ENCODE data around the gene TBL1X. TPM values are rescaled to one million over a fixed set of nuclear protein-coding genes. Genes with fewer than 3 reads are reported as not detected.

The TBL1X gene
- polyA plus RNA-seq, 3 donors: 23.0 to 26.1 (median 25.7) TPM

- DNase-seq (ENCODE audit: low read depth in 3 of 3, low spot score in 2 of 3): no peak
Measured at GRCh38 chrX:9493936-9494335, 29.1 kb downstream of the TBL1X start.

GRCh38 chrX:9494771-9495170, 29.9 kb downstream of the TBL1X start:
- DNase-seq (ENCODE audit: low read depth in 3 of 3, low spot score in 2 of 3): no peak

GRCh38 chrX:9495496-9495895, 30.6 kb downstream of the TBL1X start:
- DNase-seq (ENCODE audit: low read depth in 3 of 3, low spot score in 2 of 3): no peak

GRCh38 chrX:9498236-9498635, 33.4 kb downstream of the TBL1X start:
- DNase-seq (ENCODE audit: low read depth in 3 of 3, low spot score in 2 of 3): no peak

- no peak for DNase-seq (ENCODE audit: low read depth in 3 of 3, low spot score in 2 of 3)
Measured at GRCh38 chrX:9500584-9500983, 35.7 kb downstream of the TBL1X start.

DNA sequence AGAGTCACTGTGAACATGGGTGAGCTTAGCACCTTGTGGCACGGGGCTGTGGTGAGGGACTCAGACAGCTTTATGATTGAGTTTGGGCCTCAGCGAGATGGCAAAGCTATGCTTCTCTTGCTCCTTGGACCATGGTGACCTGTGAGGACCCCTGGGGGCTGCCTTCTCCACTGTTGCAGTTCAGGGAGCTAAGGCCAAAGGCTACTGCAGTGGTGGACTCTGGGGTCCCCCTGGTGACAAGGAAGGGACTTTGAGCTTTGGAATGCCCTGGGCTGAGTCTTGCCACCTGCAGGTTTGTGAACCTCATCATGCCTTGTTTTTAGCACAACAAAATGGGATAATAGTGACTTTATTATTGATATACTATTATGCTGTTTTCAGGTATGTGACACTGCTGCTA, 36.5 kb downstream of the TBL1X start:
- no peak for DNase-seq (ENCODE audit: low read depth in 3 of 3, low spot score in 2 of 3)

DNA sequence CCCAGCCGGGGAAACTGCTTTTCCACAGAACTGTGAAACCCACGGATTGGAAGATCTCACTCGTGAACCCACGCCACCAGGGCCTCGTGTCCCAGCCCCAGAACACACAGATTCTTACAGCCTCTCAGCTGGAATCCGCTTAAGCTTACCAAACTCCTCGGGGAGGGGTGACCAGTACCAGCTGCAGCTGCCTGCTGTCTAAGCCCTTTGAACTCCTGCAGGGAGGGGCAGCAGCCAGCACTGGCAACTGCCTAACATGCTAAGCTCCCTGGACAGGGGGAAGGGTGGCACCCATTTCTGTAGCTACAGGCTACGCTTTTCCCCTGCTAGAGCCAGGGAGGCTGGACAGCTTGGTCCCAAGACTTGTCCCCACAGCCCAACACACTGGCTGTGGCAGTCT, 38.4 kb downstream of the TBL1X start:
- no peak for DNase-seq (ENCODE audit: low read depth in 3 of 3, low spot score in 2 of 3)

GRCh38 chrX:9510366-9510765, 45.5 kb downstream of the TBL1X start:
- no peak for DNase-seq (ENCODE audit: low read depth in 3 of 3, low spot score in 2 of 3)

- no peak for DNase-seq (ENCODE audit: low read depth in 3 of 3, low spot score in 2 of 3)
Measured at GRCh38 chrX:9510980-9511379, 46.1 kb downstream of the TBL1X start.

DNA sequence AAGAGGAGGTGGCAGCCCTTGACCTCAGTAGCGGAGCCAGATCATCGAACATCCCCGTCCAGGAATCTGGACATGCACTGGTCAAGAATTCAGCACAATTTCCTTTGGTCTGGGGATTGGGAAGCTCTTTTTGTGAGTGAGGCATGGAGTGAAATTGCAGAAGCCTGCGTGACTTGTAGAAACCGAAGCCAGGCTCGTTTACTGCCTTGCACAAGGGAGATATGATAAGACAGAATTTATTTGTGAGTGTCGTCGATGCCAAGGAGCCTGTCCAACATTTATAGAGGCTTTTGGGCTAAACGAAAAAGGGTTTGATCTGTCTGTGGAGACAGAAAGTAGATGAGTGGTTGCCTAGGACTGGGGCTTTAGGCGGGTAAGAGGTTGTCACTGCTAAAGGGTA, 50.6 kb downstream of the TBL1X start:
- DNase-seq (ENCODE audit: low read depth in 3 of 3, low spot score in 2 of 3): no peak

DNA sequence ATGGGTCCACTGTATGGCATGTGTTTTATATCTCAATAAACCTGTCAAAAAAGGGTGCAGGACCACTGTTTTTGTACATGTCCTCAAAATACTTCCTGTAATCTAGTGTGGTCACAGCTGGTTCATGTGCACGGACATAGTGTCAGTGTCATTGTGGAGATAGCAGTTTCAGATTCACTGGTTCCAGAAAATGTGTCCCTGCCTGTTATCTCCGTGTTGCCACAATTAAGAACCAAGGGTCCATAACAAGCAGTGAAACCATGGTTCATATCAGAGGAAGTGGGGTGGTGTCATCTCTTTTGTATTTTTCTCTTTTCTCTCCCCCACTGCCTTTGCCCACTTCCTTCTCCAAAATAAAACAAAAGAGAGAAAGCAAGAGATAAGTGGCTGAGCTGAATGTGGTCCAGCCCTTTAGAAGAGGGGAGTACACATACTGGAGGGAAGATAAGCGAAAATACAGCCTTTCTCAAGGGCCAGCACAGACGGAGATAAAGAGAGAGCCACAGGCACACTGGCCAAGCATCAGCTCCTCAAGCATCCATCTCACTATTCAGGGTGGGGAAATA, 51.2 kb downstream of the TBL1X start:
- DNase-seq (ENCODE audit: low read depth in 3 of 3, low spot score in 2 of 3): no peak

GRCh38 chrX:9516635-9517034, 51.8 kb downstream of the TBL1X start:
- no peak for DNase-seq (ENCODE audit: low read depth in 3 of 3, low spot score in 2 of 3)

DNA sequence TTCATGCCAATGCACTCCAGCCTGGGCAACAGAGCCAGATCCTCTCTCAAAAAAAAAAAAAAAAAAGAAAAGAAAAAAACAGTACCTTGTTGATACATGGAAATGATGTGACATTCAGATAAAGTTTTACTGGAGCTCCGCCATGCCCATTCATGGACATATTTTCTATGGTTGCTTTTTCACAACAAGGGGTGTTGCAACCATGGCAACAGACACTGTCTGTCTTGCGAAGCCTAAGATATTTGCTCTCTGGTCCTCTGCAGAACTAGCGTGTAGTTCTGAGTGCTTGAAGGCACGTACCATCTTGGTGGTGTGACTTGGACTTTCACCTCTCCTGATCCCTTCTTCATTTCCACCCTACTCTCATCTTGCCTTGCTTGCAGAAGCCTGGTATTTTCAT, 53.2 kb downstream of the TBL1X start:
- no peak for DNase-seq (ENCODE audit: low read depth in 3 of 3, low spot score in 2 of 3)

- DNase-seq (ENCODE audit: low read depth in 3 of 3, low spot score in 2 of 3): no peak
Measured at GRCh38 chrX:9518889-9519288, 54.0 kb downstream of the TBL1X start.

DNA sequence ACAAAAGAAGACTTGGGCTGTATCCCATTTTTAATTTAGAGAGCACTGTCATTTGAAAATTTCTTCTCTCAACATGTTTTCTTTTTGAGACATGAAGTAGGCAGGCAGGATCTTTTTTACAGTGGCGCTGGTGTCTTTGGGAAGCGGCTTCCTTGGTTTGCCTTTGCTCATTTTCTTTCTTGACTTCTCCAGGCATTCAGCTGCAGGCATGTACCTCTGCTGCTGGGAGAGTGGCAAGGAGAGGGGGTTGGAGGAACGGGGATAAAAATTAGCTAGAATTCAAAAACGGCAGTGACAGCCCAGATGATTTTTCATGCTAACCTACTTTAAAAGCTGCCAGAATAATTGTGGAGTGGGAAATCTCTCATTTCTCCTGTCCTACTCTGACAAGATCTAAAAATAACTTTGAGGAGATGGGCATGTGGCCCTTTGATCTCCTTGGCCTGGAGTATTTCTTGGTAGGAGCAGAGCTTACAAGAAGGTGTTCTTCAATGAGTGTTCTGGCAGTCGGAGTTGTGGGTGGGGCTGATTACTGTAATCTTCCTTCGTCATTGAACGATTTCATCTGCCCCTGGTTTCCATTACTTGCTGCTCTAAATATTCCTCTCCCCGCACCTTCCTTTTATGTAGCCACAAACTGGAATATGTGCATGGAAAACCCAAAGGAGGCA, 54.8 kb downstream of the TBL1X start:
- DNase-seq (ENCODE audit: low read depth in 3 of 3, low spot score in 2 of 3): no peak

DNA sequence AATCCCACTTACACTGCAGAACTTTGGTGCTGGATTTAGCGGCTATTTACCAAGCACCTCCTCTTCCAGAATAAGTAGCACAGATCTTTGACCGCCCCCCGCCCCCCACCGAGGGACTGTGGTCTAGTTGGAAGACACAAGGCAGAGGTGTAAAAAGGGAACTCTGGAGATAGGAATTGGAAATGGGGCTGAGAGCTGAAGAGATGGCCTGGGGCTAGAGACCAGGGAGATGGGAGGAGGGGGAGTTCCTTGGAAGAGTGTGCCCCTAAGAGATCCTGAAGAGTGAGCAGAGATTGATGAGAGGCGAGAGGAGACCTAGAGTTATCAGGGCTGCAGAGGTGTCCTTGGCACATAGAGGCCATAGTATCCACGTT, 55.3 kb downstream of the TBL1X start:
- no peak for DNase-seq (ENCODE audit: low read depth in 3 of 3, low spot score in 2 of 3)

DNA sequence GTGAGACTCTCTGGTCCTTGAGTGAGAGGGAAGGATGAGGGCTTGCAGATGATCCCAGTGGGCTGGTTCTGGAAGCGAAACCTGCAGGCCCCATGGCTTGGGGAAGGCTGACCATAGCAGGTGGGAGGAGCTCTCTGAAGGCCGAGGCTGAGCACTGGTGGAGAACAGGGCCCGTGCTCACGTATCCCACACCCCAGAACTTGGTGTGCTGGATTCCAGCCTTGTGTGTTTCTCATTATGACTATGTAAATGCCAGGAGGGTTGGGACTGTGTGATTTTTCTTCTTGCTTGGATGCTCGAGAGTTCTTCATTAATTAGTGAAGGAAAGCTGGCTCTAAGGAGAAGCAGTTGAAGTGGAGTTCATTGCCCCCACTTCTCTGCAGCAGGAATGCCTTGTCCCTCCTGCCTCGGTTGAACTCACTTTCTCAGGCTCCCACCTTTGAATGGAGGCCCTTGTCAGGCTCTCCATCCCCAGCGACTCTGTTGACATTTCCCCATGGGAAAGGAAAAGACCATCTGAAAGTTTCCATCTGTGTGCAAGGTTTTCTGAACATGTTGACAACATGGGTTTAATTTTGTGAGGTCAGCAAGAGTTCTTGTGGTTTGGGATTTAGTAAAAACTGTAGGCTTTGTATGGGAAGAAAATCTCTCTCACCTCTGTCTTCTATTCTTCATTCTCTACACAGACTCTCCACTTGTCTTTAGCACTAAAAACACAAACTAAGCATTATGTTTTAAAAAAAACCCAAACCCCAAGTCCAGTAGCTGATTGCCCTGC, 57.7 kb downstream of the TBL1X start:
- no peak for DNase-seq (ENCODE audit: low read depth in 3 of 3, low spot score in 2 of 3)

GRCh38 chrX:9525511-9526248, 60.8 kb downstream of the TBL1X start:
- no peak for DNase-seq (ENCODE audit: low read depth in 3 of 3, low spot score in 2 of 3)

- no peak for DNase-seq (ENCODE audit: low read depth in 3 of 3, low spot score in 2 of 3)
Measured at GRCh38 chrX:9526965-9527364, 62.1 kb downstream of the TBL1X start.

GRCh38 chrX:9528498-9528897, 63.6 kb downstream of the TBL1X start:
- no peak for DNase-seq (ENCODE audit: low read depth in 3 of 3, low spot score in 2 of 3)

- DNase-seq (ENCODE audit: low read depth in 3 of 3, low spot score in 2 of 3): no peak
Measured at GRCh38 chrX:9529223-9529622, 64.4 kb downstream of the TBL1X start.
